ENCODE data around the gene GIGYF2.
"Not testable (repeated sequence)": the region's sequence is repeated elsewhere in the genome, so short reads cannot be mapped to it uniquely, and the experiment has no call there.

GIGYF2 gene

GRCh38 chr2:232894746-232895145 lies 197.6 kb downstream of the GIGYF2 start:
- no peak for TF ChIP-seq JUND (IDR thresholded peaks at IDR 0.05; ENCODE audit: low read depth)
- in situ Hi-C loops (cut with HindIII; ENCODE audit: low pct_unique_long_range_greater_than_20kb, low sequenced_read_pairs) = no loop called here
- no peak for DNase-seq (ENCODE audit: low read depth in 1 of 2, low spot score in 1 of 2)

- TF ChIP-seq JUND (IDR thresholded peaks at IDR 0.05; ENCODE audit: low read depth) = no peak
- in situ Hi-C loops (cut with HindIII; ENCODE audit: low pct_unique_long_range_greater_than_20kb, low sequenced_read_pairs) = no loop called here
- no peak for DNase-seq (ENCODE audit: low read depth in 1 of 2, low spot score in 1 of 2)
These were observed 199.0 kb downstream of the GIGYF2 start for GRCh38 chr2:232896111-232896510.

- no peak for TF ChIP-seq JUND (IDR thresholded peaks at IDR 0.05; ENCODE audit: low read depth)
- no peak for DNase-seq (ENCODE audit: low read depth in 1 of 2, low spot score in 1 of 2)
- in situ Hi-C loops (cut with HindIII; ENCODE audit: low pct_unique_long_range_greater_than_20kb, low sequenced_read_pairs) = no loop called here
These were observed 199.8 kb downstream of the GIGYF2 start for GRCh38 chr2:232896720-232897597.

- DNase-seq (ENCODE audit: low read depth in 1 of 2, low spot score in 1 of 2) = no peak
- no peak for TF ChIP-seq JUND (IDR thresholded peaks at IDR 0.05; ENCODE audit: low read depth)
- in situ Hi-C loops (cut with HindIII; ENCODE audit: low pct_unique_long_range_greater_than_20kb, low sequenced_read_pairs) = no loop called here
These were observed 200.7 kb downstream of the GIGYF2 start for GRCh38 chr2:232897598-232898408.

GRCh38 chr2:232898592-232899543 lies 201.7 kb downstream of the GIGYF2 start:
- no peak for DNase-seq (ENCODE audit: low read depth in 1 of 2, low spot score in 1 of 2)
- in situ Hi-C loops (cut with HindIII; ENCODE audit: low pct_unique_long_range_greater_than_20kb, low sequenced_read_pairs) = no loop called here
- no peak for TF ChIP-seq JUND (IDR thresholded peaks at IDR 0.05; ENCODE audit: low read depth)

- in situ Hi-C loops (cut with HindIII; ENCODE audit: low pct_unique_long_range_greater_than_20kb, low sequenced_read_pairs) = no loop called here
- TF ChIP-seq JUND (IDR thresholded peaks at IDR 0.05; ENCODE audit: low read depth) = no peak
- DNase-seq (ENCODE audit: low read depth in 1 of 2, low spot score in 1 of 2) = no peak
These were observed 203.9 kb downstream of the GIGYF2 start for GRCh38 chr2:232900811-232901735.

- TF ChIP-seq JUND (IDR thresholded peaks at IDR 0.05; ENCODE audit: low read depth) = no peak
- DNase-seq (ENCODE audit: low read depth in 1 of 2, low spot score in 1 of 2) = no peak
- in situ Hi-C loops (cut with HindIII; ENCODE audit: low pct_unique_long_range_greater_than_20kb, low sequenced_read_pairs) = no loop called here
These were observed 204.8 kb downstream of the GIGYF2 start for GRCh38 chr2:232901736-232902578.

- DNase-seq (ENCODE audit: low read depth in 1 of 2, low spot score in 1 of 2) = no peak
These were observed 206.9 kb downstream of the GIGYF2 start for GRCh38 chr2:232903989-232904388.

GRCh38 chr2:232906867-232907717 lies 210.0 kb downstream of the GIGYF2 start:
- DNase-seq (ENCODE audit: low read depth in 1 of 2, low spot score in 1 of 2); in situ Hi-C loops (cut with HindIII; ENCODE audit: low pct_unique_long_range_greater_than_20kb, low sequenced_read_pairs): not testable (repeated sequence)

More at GRCh38 chr2:232903989-232904388, 206.9 kb downstream of the GIGYF2 start:
- TF ChIP-seq JUND (IDR thresholded peaks at IDR 0.05; ENCODE audit: low read depth) = no peak
- in situ Hi-C loops (cut with HindIII; ENCODE audit: low pct_unique_long_range_greater_than_20kb, low sequenced_read_pairs) = no loop called here

- in situ Hi-C loops (cut with HindIII; ENCODE audit: low pct_unique_long_range_greater_than_20kb, low sequenced_read_pairs); DNase-seq (ENCODE audit: low read depth in 1 of 2, low spot score in 1 of 2): not testable (repeated sequence)
These were observed 210.6 kb downstream of the GIGYF2 start for GRCh38 chr2:232907718-232908085.
